Measurements from ENCODE around the gene KRTAP10-2. TPM values are rescaled to one million over a fixed set of nuclear protein-coding genes. Genes with fewer than 3 reads are reported as not detected.

Gene KRTAP10-2
- total RNA-seq, 1 experiment from 2014 or later: not detected

GRCh38 chr21:44537930-44538911 lies 13.1 kb downstream of the KRTAP10-2 start:
- Mint-ChIP-seq H3K4me3 (ENCODE audit: unreplicated experiment) (no peak overlapping the region), H3K27me3 (ENCODE audit: insufficient read depth, unreplicated experiment) (peaks cover 24% of the 10 kb centered on the region), H3K9me3 (ENCODE audit: unreplicated experiment) (no peaks in the 10 kb centered on the region), H3K4me1 (ENCODE audit: insufficient read depth, unreplicated experiment) (peaks cover 5% of the 10 kb centered on the region), H3K27ac (ENCODE audit: low read depth, unreplicated experiment) (no peak overlapping the region), H3K36me3 (ENCODE audit: insufficient read depth, unreplicated experiment) (no peaks in the 10 kb centered on the region)
- DNase-seq (ENCODE audit: unreplicated experiment): no peak
- intact Hi-C loops (cut with micrococcal nuclease): no loop called here
- BruUV-seq (replicated peaks): no TSS peak
- ChIA-PET POLR2A (no interaction called here), CTCF (interaction anchor here (0.6 kb wide), 1 partner anchor 1017 kb away, joined by 3 read pairs; no protein-coding TSS in a partner anchor)
- TF ChIP-seq, protein P1, sequence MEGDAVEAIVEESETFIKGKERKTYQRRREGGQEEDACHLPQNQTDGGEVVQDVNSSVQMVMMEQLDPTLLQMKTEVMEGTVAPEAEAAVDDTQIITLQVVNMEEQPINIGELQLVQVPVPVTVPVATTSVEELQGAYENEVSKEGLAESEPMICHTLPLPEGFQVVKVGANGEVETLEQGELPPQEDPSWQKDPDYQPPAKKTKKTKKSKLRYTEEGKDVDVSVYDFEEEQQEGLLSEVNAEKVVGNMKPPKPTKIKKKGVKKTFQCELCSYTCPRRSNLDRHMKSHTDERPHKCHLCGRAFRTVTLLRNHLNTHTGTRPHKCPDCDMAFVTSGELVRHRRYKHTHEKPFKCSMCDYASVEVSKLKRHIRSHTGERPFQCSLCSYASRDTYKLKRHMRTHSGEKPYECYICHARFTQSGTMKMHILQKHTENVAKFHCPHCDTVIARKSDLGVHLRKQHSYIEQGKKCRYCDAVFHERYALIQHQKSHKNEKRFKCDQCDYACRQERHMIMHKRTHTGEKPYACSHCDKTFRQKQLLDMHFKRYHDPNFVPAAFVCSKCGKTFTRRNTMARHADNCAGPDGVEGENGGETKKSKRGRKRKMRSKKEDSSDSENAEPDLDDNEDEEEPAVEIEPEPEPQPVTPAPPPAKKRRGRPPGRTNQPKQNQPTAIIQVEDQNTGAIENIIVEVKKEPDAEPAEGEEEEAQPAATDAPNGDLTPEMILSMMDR (IDR thresholded peaks at IDR 0.05; ENCODE audit: unreplicated experiment): no peak

DNA sequence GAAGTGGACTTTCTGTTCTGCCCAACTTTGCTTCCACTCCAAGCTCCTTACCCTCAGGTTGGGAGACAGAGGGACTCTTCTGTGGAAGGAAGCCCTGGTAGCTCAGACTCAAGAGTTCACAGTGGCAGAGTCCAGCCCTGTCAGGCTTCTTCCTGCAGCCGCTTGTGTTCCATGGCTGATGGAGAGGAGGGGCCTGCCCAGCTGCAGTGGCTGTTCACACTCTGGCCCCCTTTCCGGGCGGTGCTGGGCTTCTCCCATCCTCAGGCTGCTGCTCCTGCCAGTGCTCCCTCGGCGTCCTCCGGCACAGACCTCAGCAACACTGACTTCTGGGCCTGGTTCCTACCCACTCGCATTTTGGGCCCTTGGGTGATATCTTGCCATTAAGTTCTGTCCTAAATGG lies 15.3 kb downstream of the KRTAP10-2 start:
- TF ChIP-seq, protein P1 (IDR thresholded peaks at IDR 0.05; ENCODE audit: unreplicated experiment): no peak
- Mint-ChIP-seq H3K4me3 (ENCODE audit: unreplicated experiment) (no peak overlapping the region), H3K27me3 (ENCODE audit: insufficient read depth, unreplicated experiment) (peaks cover 24% of the 10 kb centered on the region), H3K9me3 (ENCODE audit: unreplicated experiment) (no peaks in the 10 kb centered on the region), H3K36me3 (ENCODE audit: insufficient read depth, unreplicated experiment) (no peaks in the 10 kb centered on the region), H3K27ac (ENCODE audit: low read depth, unreplicated experiment) (no peak overlapping the region), H3K4me1 (ENCODE audit: insufficient read depth, unreplicated experiment) (peaks cover 11% of the 10 kb centered on the region)
- no TSS peak for BruUV-seq (replicated peaks)
- no peak for DNase-seq (ENCODE audit: unreplicated experiment)
- intact Hi-C loops (cut with micrococcal nuclease): no loop called here
- POLR2A ChIA-PET: interaction anchor here (0.7 kb wide), 1 partner anchor 47 kb away, joined by 3 read pairs; no protein-coding TSS in a partner anchor
- CTCF ChIA-PET: interaction anchor here (1.0 kb wide), 1 partner anchor 9 kb away, joined by 3 read pairs; no protein-coding TSS in a partner anchor

DNA sequence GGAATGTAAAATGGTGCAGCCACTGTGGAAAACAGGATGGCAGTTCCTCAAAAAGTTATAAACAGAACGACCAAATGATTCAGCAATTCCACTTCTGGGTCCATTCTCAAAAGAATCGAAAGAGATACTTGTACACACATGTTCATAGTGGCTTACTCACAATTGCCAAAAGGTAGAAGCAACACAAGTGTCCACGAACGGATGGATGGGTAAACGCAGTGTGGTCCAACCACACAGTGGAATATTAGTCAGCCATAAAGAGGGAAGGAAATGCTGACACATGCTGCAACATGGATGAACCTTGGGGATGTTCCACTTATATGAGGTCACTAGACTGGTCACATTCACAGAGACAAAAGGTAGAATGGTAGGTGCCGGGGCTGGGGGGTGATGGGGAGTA lies 16.6 kb downstream of the KRTAP10-2 start:
- intact Hi-C loops (cut with micrococcal nuclease): no loop called here
- DNase-seq (ENCODE audit: unreplicated experiment): no peak
- peaks cover 10% of the 10 kb centered on the region for H3K4me1 Mint-ChIP-seq (ENCODE audit: insufficient read depth, unreplicated experiment)
- POLR2A ChIA-PET: no interaction called here
- H3K9me3 Mint-ChIP-seq (ENCODE audit: unreplicated experiment): peaks cover 9% of the 10 kb centered on the region
- CTCF ChIA-PET: no interaction called here
- no peak overlapping the region for H3K27ac Mint-ChIP-seq (ENCODE audit: low read depth, unreplicated experiment)
- TF ChIP-seq, protein P1 (IDR thresholded peaks at IDR 0.05; ENCODE audit: unreplicated experiment): no peak
- H3K36me3 Mint-ChIP-seq (ENCODE audit: insufficient read depth, unreplicated experiment): no peaks in the 10 kb centered on the region
- H3K27me3 Mint-ChIP-seq (ENCODE audit: insufficient read depth, unreplicated experiment): peaks cover 32% of the 10 kb centered on the region
- no TSS peak for BruUV-seq (replicated peaks)
- no peak overlapping the region for H3K4me3 Mint-ChIP-seq (ENCODE audit: unreplicated experiment)

DNA sequence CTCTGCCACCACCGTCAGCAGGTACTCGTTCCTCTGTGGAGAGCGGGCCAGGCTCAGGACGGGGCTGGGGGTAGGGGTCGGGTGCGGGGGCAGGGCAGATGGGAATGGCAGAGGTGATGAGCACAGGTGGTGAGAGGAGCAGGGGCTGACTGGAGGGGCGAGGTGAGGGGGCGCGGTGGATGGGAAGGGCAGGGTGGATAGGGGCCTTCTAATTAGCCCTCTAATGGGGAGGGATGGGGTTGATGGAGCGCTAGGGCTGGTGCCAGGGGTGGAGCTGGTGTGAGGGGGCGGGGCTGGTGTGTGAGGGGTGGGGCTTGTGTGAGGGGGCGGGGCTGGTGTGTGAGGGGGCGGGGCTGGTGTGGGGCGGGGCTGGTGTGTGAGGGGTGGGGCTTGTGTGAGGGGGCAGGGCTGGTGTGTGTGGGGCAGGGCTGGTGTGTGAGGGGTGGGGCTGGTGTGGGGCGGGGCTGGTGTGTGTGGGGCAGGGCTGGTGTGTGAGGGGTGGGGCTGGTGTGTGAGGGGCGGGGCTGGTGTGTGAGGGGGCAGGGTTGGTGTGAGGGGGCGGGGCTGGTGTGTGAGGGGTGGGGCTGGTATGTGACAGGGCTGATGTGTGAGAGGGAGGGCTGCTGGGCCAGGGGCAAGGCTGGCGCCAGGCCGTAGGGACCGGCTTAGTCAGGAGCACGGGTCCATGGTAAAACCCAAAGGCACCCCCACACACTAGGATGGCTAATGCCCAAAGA lies 17.2 kb downstream of the KRTAP10-2 start:
- peaks cover 6% of the 10 kb centered on the region for H3K4me1 Mint-ChIP-seq (ENCODE audit: insufficient read depth, unreplicated experiment)
- TF ChIP-seq, protein P1 (IDR thresholded peaks at IDR 0.05; ENCODE audit: unreplicated experiment): no peak
- no peak for DNase-seq (ENCODE audit: unreplicated experiment)
- BruUV-seq (replicated peaks): no TSS peak
- ChIA-PET CTCF (no interaction called here), POLR2A (no interaction called here)
- peaks cover 9% of the 10 kb centered on the region for H3K9me3 Mint-ChIP-seq (ENCODE audit: unreplicated experiment)
- intact Hi-C loops (cut with micrococcal nuclease): no loop called here
- H3K4me3 Mint-ChIP-seq (ENCODE audit: unreplicated experiment): no peak overlapping the region
- no peak overlapping the region for H3K27ac Mint-ChIP-seq (ENCODE audit: low read depth, unreplicated experiment)
- H3K27me3 Mint-ChIP-seq (ENCODE audit: insufficient read depth, unreplicated experiment): peaks cover 26% of the 10 kb centered on the region
- H3K36me3 Mint-ChIP-seq (ENCODE audit: insufficient read depth, unreplicated experiment): no peaks in the 10 kb centered on the region
